ENCODE measurements around the gene FAM131C.
"Not testable (repeated sequence)": the region's sequence is repeated elsewhere in the genome, so short reads cannot be mapped to it uniquely, and the experiment has no call there.

FAM131C gene

GRCh38 chr1:16073490-16074119 is at the start of gene FAM131C:
Gene FAM131C, minus strand, starts transcription at chr1:16073651. Its CDS starts 209 bp downstream, at chr1:16073442.
- DNase-seq (ENCODE audit: low read depth in 4 of 4, low spot score in 1 of 4), result peak in 2 of 4 experiments; percentile 14 to 25

GRCh38 chr1:16122916-16123315 is 49.5 kb upstream of the FAM131C start:
- DNase-seq (ENCODE audit: low read depth in 4 of 4, low spot score in 1 of 4), result peak in 2 of 4 experiments; percentile 5 to 32

- no peak for DNase-seq (ENCODE audit: low read depth in 4 of 4, low spot score in 1 of 4)
Observed at GRCh38 chr1:16122350-16122881, 49.0 kb upstream of the FAM131C start.

GRCh38 chr1:16120940-16121410 is 47.5 kb upstream of the FAM131C start:
- no peak for DNase-seq (ENCODE audit: low read depth in 4 of 4, low spot score in 1 of 4)

- no peak for DNase-seq (ENCODE audit: low read depth in 4 of 4, low spot score in 1 of 4)
Observed at GRCh38 chr1:16120407-16120806, 47.0 kb upstream of the FAM131C start.

GRCh38 chr1:16119926-16120325 is 46.5 kb upstream of the FAM131C start:
- no peak for DNase-seq (ENCODE audit: low read depth in 4 of 4, low spot score in 1 of 4)

- no peak for DNase-seq (ENCODE audit: low read depth in 4 of 4, low spot score in 1 of 4)
Observed at GRCh38 chr1:16119504-16119903, 46.1 kb upstream of the FAM131C start.

- DNase-seq (ENCODE audit: low read depth in 4 of 4, low spot score in 1 of 4), result no peak
Observed at GRCh38 chr1:16118706-16119105, 45.3 kb upstream of the FAM131C start.

GRCh38 chr1:16117936-16118335 is 44.5 kb upstream of the FAM131C start:
- DNase-seq (ENCODE audit: low read depth in 4 of 4, low spot score in 1 of 4), result no peak

GRCh38 chr1:16117369-16117768 is 43.9 kb upstream of the FAM131C start:
- no peak for DNase-seq (ENCODE audit: low read depth in 4 of 4, low spot score in 1 of 4)

- no peak for DNase-seq (ENCODE audit: low read depth in 4 of 4, low spot score in 1 of 4)
Observed at GRCh38 chr1:16116625-16117024, 43.2 kb upstream of the FAM131C start.

- no peak for DNase-seq (ENCODE audit: low read depth in 4 of 4, low spot score in 1 of 4)
Observed at GRCh38 chr1:16116002-16116401, 42.6 kb upstream of the FAM131C start.

- DNase-seq (ENCODE audit: low read depth in 4 of 4, low spot score in 1 of 4), result no peak
Observed at GRCh38 chr1:16115468-16115983, 42.1 kb upstream of the FAM131C start.

GRCh38 chr1:16114527-16115467 is 41.3 kb upstream of the FAM131C start:
- no peak for DNase-seq (ENCODE audit: low read depth in 4 of 4, low spot score in 1 of 4)

- no peak for DNase-seq (ENCODE audit: low read depth in 4 of 4, low spot score in 1 of 4)
Observed at GRCh38 chr1:16112596-16113555, 39.4 kb upstream of the FAM131C start.

GRCh38 chr1:16111771-16112595 is 38.5 kb upstream of the FAM131C start:
- no peak for DNase-seq (ENCODE audit: low read depth in 4 of 4, low spot score in 1 of 4)

- DNase-seq (ENCODE audit: low read depth in 4 of 4, low spot score in 1 of 4), result no peak
Observed at GRCh38 chr1:16110884-16111283, 37.4 kb upstream of the FAM131C start.

GRCh38 chr1:16110456-16110855 is 37.0 kb upstream of the FAM131C start:
- DNase-seq (ENCODE audit: low read depth in 4 of 4, low spot score in 1 of 4), result no peak

GRCh38 chr1:16109571-16109970 is 36.1 kb upstream of the FAM131C start:
- no peak for DNase-seq (ENCODE audit: low read depth in 4 of 4, low spot score in 1 of 4)

GRCh38 chr1:16107039-16107438 is 33.6 kb upstream of the FAM131C start:
- not testable (repeated sequence) for DNase-seq (ENCODE audit: low read depth in 4 of 4, low spot score in 1 of 4)

Data from stimulated activated CD4-positive, alpha-beta T cell treated with anti-CD3 and anti-CD28 coated beads, Interleukin-1b, Interleukin-23, amount 100 ng/mL, for 24 hours (primary cell).